Glomerular endothelial cell (primary cell): ENCODE measurements around the gene MYLK2. TPM values are rescaled to one million over a fixed set of nuclear protein-coding genes. Genes with fewer than 3 reads are reported as not detected.

ENCODE experiments used
- DNase-seq: peaks from one replicate; pipeline ENCODE4 v3.0.0-alpha.2; 2011; ENCODE audit warnings: low read depth, low spot score; ENCODE audit errors: extremely low read depth
- total RNA-seq: library from RNA; depleted of rRNA; stranded (reverse); fragments of >200 nt; gene quantifications from 2 replicates; pipeline ENCODE4 v1.2.3, GENCODE V29; 2015

MYLK2 gene
- total RNA-seq, 1 donor from 2014 or later = 4.1 TPM

DNA sequence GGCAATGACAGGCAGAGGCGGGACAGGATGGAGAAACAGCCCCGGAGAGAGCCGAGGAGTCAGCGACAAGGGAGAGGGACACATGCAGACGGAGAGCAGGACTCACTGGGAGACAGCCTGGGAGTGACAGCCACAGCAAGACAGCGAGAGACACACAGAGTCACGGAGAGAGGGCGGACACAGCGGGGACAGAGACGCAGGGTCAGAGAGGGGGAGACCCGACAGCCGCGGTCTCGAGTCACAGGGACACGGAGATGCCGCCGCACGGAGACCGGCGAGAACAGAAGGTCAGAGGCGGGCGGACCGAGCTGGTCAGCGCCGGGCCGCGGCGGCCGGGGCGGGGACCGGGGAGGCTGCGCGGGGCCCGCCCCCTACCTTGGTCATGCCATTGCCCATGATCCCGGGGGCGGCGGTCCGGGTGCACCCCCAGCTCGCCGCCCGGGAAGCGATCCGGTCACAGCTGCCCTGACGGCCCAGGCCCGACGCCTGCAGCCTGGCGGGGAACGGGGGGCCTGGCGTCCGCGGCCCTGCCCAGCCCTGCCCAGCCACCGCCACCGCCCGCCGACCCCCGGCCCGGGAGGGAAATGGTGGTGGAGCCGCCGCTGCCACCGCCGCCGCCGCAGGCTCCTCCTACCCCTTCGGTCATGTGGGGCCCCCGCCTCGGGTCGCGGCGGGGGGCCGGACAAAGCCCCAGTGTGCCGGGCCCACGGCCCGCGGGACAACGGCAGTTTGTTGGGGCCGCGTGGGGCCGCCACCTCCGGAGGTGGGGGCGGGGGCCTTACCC, 51.0 kb downstream of the MYLK2 start, which contains the start of the genes DUSP15 and TTLL9:
TSS of gene DUSP15 (minus strand) at position 586 of the 784 bp plus-strand sequence. CDS start at position 396, 190 bp downstream.
TSS of gene TTLL9 (plus strand) at position 693 of the 784 bp plus-strand sequence. CDS start 493 bp downstream, outside the sequence.
- no peak for DNase-seq

DNA sequence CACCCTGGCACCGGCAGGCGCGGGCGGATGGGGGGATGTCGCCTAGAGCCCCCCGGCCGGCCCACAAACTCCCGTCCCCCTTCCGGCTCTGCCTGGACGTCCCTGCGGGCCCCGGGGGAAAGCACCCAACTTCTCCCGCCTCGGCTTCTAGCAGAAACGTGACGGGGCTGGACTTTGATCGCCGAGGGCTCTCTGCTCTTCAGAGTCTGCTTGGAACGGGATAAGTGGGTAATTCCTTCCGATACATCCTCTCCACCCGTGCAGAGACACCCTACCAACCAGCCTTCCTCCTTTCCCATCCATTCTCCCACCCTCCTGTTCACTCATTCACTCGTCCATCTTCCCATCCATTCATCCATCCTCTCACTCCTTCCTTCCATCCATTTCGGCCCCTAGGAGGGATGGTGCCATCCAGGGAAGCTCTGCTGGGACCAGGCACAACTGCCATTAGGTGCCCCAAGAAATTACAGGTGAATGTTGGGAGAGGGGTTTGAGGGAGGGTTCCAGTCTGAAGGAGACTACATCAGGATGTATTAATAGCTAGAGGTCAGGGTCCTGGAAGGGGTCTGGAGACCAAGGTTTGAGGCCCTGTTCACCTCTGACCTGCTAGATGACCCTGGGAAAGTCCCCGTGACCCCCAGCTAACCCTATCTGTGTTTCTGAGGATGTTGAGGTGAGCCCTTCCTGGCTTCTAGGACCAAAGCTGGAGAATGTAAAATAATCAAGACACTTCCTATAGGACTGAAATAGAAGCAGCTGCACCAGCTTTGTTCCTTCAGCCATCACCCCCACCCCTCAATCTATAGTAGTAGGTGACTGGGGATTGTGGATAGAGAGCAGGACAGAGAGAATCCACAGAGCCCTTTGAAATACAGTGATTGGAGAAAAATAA, 51.8 kb downstream of the MYLK2 start:
- DNase-seq = no peak

DNA sequence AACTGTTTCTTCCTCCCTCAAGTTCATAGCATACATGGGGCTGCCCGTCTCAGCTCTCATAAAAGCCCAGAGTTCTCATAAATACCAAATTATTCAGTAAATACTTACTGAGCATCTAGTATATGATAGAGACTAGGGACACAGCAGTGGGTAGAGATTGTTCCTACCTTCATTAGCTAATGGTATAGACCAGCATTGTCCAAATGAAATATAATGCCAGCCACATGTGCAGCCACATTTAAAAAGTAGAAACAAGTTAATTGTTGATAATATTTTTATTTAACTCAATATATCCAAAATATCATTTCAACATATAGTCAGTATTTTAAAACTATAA, 52.4 kb downstream of the MYLK2 start:
- DNase-seq = no peak

DNA sequence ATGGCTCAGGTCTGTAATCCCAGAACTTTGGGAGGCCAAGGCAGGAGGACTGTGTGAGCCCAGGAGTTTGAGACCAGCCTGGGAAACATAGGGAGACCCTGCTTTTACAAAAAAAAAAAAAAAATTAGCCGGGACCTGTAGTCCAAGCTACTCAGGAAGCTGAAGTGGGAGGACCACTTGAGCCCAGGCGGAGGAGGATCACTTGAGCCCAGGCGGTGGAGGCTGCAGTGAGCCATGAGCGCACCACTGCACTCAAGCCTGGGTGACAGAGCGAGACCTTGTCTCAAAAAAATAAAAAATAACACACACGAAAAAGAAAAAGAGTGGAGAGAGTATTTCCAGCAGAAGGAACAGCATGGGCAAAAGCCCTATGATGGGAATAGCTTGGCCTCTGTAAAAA, 53.2 kb downstream of the MYLK2 start:
- no peak for DNase-seq

DNA sequence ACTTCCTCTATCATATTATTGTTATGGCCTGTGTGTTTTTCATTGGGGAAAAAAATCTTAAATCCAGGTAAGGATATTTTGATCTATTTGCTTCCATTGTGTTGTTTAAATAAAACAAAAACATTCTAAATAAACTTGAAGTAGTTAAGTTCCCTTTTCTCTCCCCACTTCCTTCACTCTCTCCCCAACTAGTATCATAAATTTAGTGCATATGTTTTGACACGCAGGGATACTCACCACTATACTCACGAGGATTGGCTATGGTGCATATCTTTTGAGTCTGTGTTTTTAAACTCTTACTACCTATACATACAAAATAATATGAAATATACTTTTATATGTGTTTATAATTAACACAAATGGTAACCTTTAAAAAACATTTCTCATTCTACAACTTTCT, 56.5 kb downstream of the MYLK2 start:
- no peak for DNase-seq

DNA sequence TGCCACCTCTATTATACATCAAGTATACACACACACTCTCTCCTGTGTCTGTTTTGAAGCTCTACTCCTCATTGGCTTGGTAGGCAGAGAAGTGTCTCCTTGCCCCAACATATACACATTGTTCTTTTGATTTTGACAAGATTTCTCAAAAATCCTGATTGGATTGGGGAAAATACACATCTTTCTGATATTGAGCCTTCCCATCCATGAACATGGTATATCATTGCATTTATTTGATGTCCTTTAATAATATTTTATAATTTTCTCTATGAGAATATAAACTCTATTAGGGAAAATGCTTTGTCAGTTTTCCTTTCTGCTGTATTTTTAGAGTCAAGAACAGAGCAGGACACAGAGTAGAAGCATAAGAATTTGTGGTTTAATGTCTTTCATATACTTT, 58.5 kb downstream of the MYLK2 start:
- no peak for DNase-seq

DNA sequence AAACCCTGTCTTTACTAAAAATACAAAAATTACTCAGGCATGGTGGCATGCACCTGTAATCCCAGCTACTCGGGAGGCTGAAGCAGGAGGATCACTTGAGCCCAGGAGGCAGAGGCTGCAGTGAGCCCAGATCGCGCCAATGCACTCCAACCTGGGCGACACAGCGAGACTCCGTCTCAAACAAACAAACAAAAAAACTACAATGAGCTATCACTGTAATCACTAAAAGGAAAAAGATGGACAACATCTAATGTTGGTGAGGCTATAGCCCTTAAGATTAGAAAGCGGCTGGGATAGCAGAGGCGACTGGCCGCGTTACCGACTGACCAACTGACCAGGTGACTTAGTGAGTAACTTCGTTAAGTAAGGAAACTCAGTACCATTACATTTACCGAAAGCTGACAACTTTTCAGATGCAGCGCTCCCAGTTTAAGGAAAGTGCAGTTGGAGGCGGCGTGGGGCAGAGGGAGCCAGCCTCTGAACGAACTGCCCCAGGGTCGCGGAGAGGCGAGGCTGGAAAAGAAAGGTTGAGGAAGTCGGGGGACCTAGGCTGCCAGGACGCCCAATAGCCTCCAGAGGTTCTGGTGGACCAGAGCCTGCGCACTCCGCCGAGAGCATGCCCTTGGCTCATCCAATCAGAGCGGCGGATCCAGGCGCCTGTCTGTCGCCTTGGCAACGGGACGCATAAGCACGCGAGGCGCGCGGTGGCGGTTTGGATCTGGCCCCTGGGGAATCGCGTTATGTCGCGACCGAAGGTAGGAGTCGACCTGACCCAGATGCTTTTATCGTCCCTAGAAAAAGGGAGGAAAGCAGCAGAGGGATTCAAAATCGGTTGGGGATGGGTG, 60.2 kb downstream of the MYLK2 start:
- peak; percentile 79 for DNase-seq

DNA sequence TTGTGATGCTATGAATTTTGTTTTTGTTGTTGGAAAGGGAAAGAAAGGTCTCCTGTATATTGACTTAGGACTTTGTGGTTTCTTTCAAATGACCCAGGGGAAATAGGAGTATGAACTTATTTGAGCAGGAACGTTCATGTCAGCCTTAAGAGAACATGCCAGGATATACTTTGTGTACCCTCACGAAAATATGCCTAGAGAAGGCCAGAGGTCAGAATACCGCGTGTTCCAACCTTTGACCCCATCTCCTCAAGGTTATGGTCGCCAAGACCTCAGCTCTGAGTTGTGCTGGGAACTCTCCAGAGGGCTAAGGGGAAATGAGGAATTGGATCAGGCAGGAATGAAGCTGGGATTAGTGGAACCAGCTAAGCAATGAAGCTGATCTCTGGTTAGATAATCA, 62.8 kb downstream of the MYLK2 start:
- DNase-seq = no peak

DNA sequence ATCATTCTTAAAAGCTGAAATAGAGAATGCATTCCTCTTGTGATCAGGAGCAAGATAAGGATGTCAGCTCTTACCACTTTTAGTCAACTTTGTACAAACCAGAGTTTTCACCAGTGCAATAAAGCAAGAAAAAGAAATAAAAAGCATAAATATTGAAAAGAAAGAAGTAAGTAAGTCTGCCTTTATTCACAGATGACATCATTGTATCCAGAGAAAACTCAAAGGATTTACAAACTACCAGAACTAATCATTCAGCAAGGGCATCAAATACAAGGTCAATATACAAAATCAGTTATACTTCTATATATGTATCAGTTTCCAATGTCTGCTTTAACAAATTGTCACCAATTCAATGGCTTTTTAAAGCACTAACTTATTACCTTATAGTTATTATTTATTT, 64.7 kb downstream of the MYLK2 start:
- DNase-seq = no peak

Other genes starting within 250 kb of the MYLK2 start
- gene ID1, start 214.1 kb upstream of the MYLK2 start, total RNA-seq = 74.3 and 145 TPM in 2 replicates
- gene COX4I2, start 181.4 kb upstream of the MYLK2 start, total RNA-seq = not detected in 2 replicates
- 143 and 241 TPM in 2 replicates for gene BCL2L1, start 96.5 kb upstream of the MYLK2 start, total RNA-seq
- 16.1 and 31.0 TPM in 2 replicates for gene TPX2, start 80.1 kb upstream of the MYLK2 start, total RNA-seq
- gene FOXS1, start 26.2 kb downstream of the MYLK2 start, total RNA-seq = 0.82 and 1.6 TPM in 2 replicates
- 0.48 and 0.64 TPM in 2 replicates for gene DUSP15, start 51.2 kb downstream of the MYLK2 start, total RNA-seq
- 0.23 and 0.29 TPM in 2 replicates for gene TTLL9, start 51.3 kb downstream of the MYLK2 start, total RNA-seq
- gene PDRG1, start 132.7 kb downstream of the MYLK2 start, total RNA-seq = 13.9 and 15.8 TPM in 2 replicates
- gene XKR7, start 148.8 kb downstream of the MYLK2 start, total RNA-seq = 0.05 TPM in 1 of 2 replicates, not detected in the other
- gene CCM2L, start 191.1 kb downstream of the MYLK2 start, total RNA-seq = 12.3 and 29.1 TPM in 2 replicates
- gene HCK, start 232.9 kb downstream of the MYLK2 start, total RNA-seq = not detected in 2 replicates